Smooth muscle cell (in vitro differentiated cells): ENCODE measurements around the gene DOCK1. TPM values are rescaled to one million over a fixed set of nuclear protein-coding genes. Genes with fewer than 3 reads are reported as not detected.

Experiments used
- DNase-seq: peaks from one replicate; lab custom pipeline; 2025; ENCODE audit not compliant: unreplicated experiment; lab: John Stamatoyannopoulos, UW
- H2AFZ ChIP-seq: fragments of 200-600 bp; sonication (generic); 2 replicates; pipeline ENCODE4 v1.6.0; 2016; ENCODE audit warnings: antibody characterized with exemption, low read depth, mild to moderate bottlenecking
- H3F3A ChIP-seq: fragments of 200-600 bp; sonication (generic); 2 replicates; pipeline ENCODE4 v1.6.0; 2017; ENCODE audit warnings: antibody characterized with exemption, low read depth
- H3K27ac ChIP-seq: fragments of 200-600 bp; sonication (generic); 2 replicates; pipeline ENCODE4 v1.5.1; 2016; ENCODE audit warnings: low read depth, mild to moderate bottlenecking
- H3K27me3 ChIP-seq: fragments of 200-600 bp; sonication (generic); 2 replicates; pipeline ENCODE4 v1.6.1; 2016; ENCODE audit warnings: low read depth, mild to moderate bottlenecking
- H3K36me3 ChIP-seq: fragments of 200-600 bp; sonication (generic); 2 replicates; pipeline ENCODE4 v1.5.1; 2016; ENCODE audit warnings: low read depth
- H3K4me1 ChIP-seq: fragments of 200-600 bp; sonication (generic); 2 replicates; pipeline ENCODE4 v1.5.1; 2016; ENCODE audit warnings: low read depth
- H3K4me2 ChIP-seq: fragments of 200-600 bp; sonication (generic); 2 replicates; pipeline ENCODE4 v1.6.0; 2016; ENCODE audit warnings: mild to moderate bottlenecking
- H3K4me3 ChIP-seq: fragments of 200-600 bp; sonication (generic); 2 replicates; pipeline ENCODE4 v1.5.1; 2016; ENCODE audit warnings: mild to moderate bottlenecking
- H3K79me2 ChIP-seq: fragments of 200-600 bp; sonication (generic); 2 replicates; pipeline ENCODE4 v1.6.0; 2016; ENCODE audit warnings: low read depth, mild to moderate bottlenecking
- H3K9ac ChIP-seq: fragments of 200-600 bp; sonication (generic); 2 replicates; pipeline ENCODE4 v1.6.0; 2016; ENCODE audit warnings: low read depth
- H3K9me3 ChIP-seq: fragments of 200-600 bp; sonication (generic); replicated peaks from 2 replicates; pipeline ENCODE4 v1.5.1; 2016; ENCODE audit warnings: low read depth
- H4K20me1 ChIP-seq: fragments of 200-600 bp; sonication (generic); 2 replicates; pipeline ENCODE4 v1.6.0; 2016; ENCODE audit warnings: low read depth
- WGBS: methylation state at CpG from one replicate; pipeline ENCODE4 v1.1.7; 2016; ENCODE audit warnings: low lambda C conversion rate; 5-methylcytosine and 5-hydroxymethylcytosine counted together
- polyA plus RNA-seq: library from polyadenylated mRNA; unstranded; fragments of >200 nt; fragmentation: Nextera tagmentation; extraction: Ambion mirVana; gene quantifications from 2 replicates; pipeline ENCODE4 v1.2.1, GENCODE V29; 2016
- total RNA-seq: library from RNA; depleted of rRNA; stranded (reverse); fragments of >200 nt; gene quantifications from 2 replicates; pipeline ENCODE4 v1.2.3, GENCODE V29; 2014
- TF ChIP-seq, protein P1 (sequence below): fragments of 200-600 bp; sonication (generic); IDR thresholded peaks from 2 replicates; pipeline ENCODE4 v1.5.1; 2017; ENCODE audit warnings: borderline replicate concordance, mild to moderate bottlenecking, antibody characterized with exemption; ENCODE audit not compliant: insufficient read depth, poor library complexity, severe bottlenecking

DOCK1 gene
- total and polyA plus RNA-seq, 2 experiments from 2014 or later, result 18.4 to 37.1 TPM

DNA sequence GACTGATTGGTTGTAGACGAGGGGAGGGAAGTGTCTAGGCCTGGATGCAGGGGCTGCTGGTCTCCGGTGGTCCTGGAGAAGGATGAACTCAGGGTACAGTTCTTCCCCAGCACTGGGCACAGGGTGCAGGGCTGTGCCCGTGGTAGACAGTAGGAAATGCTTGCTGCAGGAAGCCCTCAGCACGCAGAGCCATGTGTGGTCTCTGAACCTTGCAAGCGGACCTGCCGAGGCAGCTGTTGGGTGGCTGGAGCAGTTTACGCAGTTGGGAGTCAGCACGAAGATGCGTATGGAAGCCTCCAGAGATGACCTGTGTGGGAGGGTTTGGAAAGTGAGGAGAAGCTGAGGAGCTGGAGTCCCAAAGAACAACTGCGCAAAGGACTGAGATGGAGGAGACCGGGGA lies 39.0 kb downstream of the DOCK1 start:
- H4K20me1 ChIP-seq, result peaks cover 81% of the 10 kb centered on the region
- TF ChIP-seq, protein P1, sequence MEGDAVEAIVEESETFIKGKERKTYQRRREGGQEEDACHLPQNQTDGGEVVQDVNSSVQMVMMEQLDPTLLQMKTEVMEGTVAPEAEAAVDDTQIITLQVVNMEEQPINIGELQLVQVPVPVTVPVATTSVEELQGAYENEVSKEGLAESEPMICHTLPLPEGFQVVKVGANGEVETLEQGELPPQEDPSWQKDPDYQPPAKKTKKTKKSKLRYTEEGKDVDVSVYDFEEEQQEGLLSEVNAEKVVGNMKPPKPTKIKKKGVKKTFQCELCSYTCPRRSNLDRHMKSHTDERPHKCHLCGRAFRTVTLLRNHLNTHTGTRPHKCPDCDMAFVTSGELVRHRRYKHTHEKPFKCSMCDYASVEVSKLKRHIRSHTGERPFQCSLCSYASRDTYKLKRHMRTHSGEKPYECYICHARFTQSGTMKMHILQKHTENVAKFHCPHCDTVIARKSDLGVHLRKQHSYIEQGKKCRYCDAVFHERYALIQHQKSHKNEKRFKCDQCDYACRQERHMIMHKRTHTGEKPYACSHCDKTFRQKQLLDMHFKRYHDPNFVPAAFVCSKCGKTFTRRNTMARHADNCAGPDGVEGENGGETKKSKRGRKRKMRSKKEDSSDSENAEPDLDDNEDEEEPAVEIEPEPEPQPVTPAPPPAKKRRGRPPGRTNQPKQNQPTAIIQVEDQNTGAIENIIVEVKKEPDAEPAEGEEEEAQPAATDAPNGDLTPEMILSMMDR, result no peak

DNA sequence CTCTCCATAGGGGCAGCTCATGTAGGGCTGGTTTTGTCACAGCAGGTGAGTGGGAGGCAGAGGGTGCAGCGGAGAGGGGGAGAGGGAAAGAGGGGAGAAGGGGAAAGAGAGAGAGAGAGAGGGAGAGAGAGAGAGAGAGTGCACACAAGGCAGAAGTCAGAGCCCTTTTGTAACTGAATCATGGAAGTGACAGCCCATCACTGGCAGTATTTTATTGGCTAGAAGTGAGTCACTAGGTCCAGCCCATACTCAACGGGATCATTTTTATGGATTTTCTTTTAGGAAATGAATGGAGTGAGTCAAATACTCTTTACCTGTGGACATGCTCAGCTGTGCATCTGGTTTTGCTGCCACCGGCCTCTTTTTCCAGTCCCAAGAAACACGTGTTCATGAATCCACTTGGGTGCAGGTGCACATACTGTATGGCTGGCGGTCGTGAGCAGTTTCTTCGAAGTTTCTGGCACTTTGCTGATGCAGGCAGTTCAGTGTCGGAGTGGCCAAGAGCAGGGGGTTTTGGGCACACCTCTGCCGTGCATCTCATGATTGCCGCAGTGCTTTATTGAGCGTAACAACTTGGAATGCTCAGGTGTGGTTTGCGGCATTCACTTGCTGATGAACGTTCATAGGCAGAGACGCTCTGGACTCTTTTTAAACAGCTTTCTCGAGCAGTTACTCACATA lies 40.3 kb downstream of the DOCK1 start:
- WGBS, result 83% methylated on average over 15 of the region's 15 CpGs
- H3K27me3 ChIP-seq, result no peaks in the 10 kb centered on the region
- no peak overlapping the region for H3K4me3 ChIP-seq
- no peak overlapping the region for H2AFZ ChIP-seq
- TF ChIP-seq, protein P1, result no peak
- H3K27ac ChIP-seq, result no peak overlapping the region
- no peaks in the 10 kb centered on the region for H3K36me3 ChIP-seq
- no peak overlapping the region for H3K4me2 ChIP-seq
- peaks cover 89% of the 10 kb centered on the region for H3K79me2 ChIP-seq
- H4K20me1 ChIP-seq, result peaks cover 81% of the 10 kb centered on the region
- H3K9ac ChIP-seq, result no peak overlapping the region
- no peak for DNase-seq
- no peaks in the 10 kb centered on the region for H3K9me3 ChIP-seq
- H3K4me1 ChIP-seq, result no peaks in the 10 kb centered on the region
- peaks cover 11% of the 10 kb centered on the region for H3F3A ChIP-seq

More for the DNA sequence above, 39.0 kb downstream of the DOCK1 start:
- no peak overlapping the region for H3K4me2 ChIP-seq
- no peak for DNase-seq
- H2AFZ ChIP-seq, result no peak overlapping the region
- 87% methylated on average over 11 of the region's 11 CpGs for WGBS
- H3F3A ChIP-seq, result peaks cover 11% of the 10 kb centered on the region
- H3K27ac ChIP-seq, result no peak overlapping the region
- no peak overlapping the region for H3K9ac ChIP-seq
- H3K27me3 ChIP-seq, result no peaks in the 10 kb centered on the region
- no peak overlapping the region for H3K4me3 ChIP-seq
- H3K79me2 ChIP-seq, result peaks cover 89% of the 10 kb centered on the region
- peaks cover 6% of the 10 kb centered on the region for H3K4me1 ChIP-seq
- H3K9me3 ChIP-seq, result no peaks in the 10 kb centered on the region
- no peaks in the 10 kb centered on the region for H3K36me3 ChIP-seq

DNA sequence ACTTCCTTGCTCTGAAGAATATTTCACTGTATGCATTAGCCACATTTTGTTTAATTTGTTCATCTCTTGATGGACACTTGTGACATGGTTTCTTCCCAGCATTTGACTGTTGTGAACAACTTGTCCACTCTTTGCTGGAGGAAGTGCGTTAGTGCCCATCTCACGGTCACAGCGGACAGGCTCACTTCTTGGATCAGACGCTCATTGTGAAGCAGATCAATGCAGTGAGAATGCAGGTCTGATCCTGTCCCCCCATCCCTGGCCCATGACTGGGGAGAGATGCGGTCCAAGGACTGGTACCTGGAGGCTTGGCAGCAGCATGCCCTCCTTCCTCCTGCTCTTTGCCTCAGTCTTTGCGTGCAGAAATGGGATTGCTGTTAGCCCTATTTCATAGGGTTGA lies 41.5 kb downstream of the DOCK1 start:
- 99% methylated on average over 6 of the region's 6 CpGs for WGBS
- Histone ChIP-seq H3K4me1 (no peaks in the 10 kb centered on the region), H3K36me3 (no peaks in the 10 kb centered on the region), H3K4me3 (no peak overlapping the region), H3K9ac (no peak overlapping the region), H4K20me1 (peaks cover 80% of the 10 kb centered on the region), H3K4me2 (no peak overlapping the region), H2AFZ (no peak overlapping the region), H3K27ac (no peak overlapping the region), H3K79me2 (peaks cover 92% of the 10 kb centered on the region), H3F3A (peaks cover 11% of the 10 kb centered on the region), H3K9me3 (no peaks in the 10 kb centered on the region), H3K27me3 (no peaks in the 10 kb centered on the region)
- TF ChIP-seq, protein P1, result no peak
- DNase-seq, result no peak
